HEK293 (cell line): Measurements from ENCODE around the gene TACR2.

Source experiments
- CTCF ChIA-PET: fragments of 350-600 bp; formaldehyde crosslinking; extraction: SDS; loops from one replicate; lab custom pipeline; 2021; ENCODE audit warnings: antibody characterized with exemption; lab: Yijun Ruan, JAX
- POLR2A ChIA-PET: fragments of 300-600 bp; formaldehyde crosslinking; extraction: SDS; loops from one replicate; lab custom pipeline; 2020; ENCODE audit warnings: antibody characterized with exemption, inconsistent platforms; lab: Yijun Ruan, JAX
- H3K27ac ChIP-seq: fragments of 200-500 bp; sonication (Bioruptor generic); 2 replicates; pipeline ENCODE4 v1.5.1; 2014; ENCODE audit warnings: low read depth, low read length, control low read depth, inconsistent platforms; ENCODE audit errors: extremely low read depth
- H3K36me3 ChIP-seq, 2 experiments: fragments of 200-500 bp in 1 of 2; sonication (Bioruptor generic) in 1 of 2; 1 replicate in 1 of 2; 2 replicates in 1 of 2; pipeline ENCODE4 v1.5.1; 2014 to 2017; ENCODE audit warnings: inconsistent platforms in 2 of 2, low read length in 2 of 2; ENCODE audit not compliant: control insufficient read depth in 2 of 2, insufficient read depth in 1 of 2
- H3K4me1 ChIP-seq: fragments of 200-500 bp; sonication (Bioruptor generic); 2 replicates; pipeline ENCODE4 v1.5.1; 2014; ENCODE audit warnings: mild to moderate bottlenecking, low read length, inconsistent platforms; ENCODE audit not compliant: control insufficient read depth, insufficient read depth
- H3K4me3 ChIP-seq: 2 replicates; pipeline ENCODE4 v1.5.1; 2011; ENCODE audit warnings: low read depth, mild to moderate bottlenecking, control low read depth, low read length, moderate library complexity
- H3K9me3 ChIP-seq: fragments of 200-500 bp; sonication (Bioruptor generic); 2 replicates; pipeline ENCODE4 v1.5.1; 2014; ENCODE audit warnings: low read depth, low read length, inconsistent platforms; ENCODE audit not compliant: control insufficient read depth, insufficient read depth
- GFI1B ChIP-seq: fragments of 450-650 bp; formaldehyde crosslinking; IDR thresholded peaks from 2 replicates; pipeline ENCODE4 v1.5.1; 2016; ENCODE audit warnings: missing biosample characterization, missing genetic modification characterization
- MYNN ChIP-seq: fragments of 450-650 bp; formaldehyde crosslinking; IDR thresholded peaks from 2 replicates; pipeline ENCODE4 v1.5.1; 2016; ENCODE audit warnings: missing biosample characterization, missing genetic modification characterization, borderline replicate concordance
- REPIN1 ChIP-seq: fragments of 450-650 bp; formaldehyde crosslinking; IDR thresholded peaks from 2 replicates; pipeline ENCODE4 v1.5.1; 2017; ENCODE audit warnings: missing biosample characterization, missing genetic modification characterization, low read depth
- ZBTB8A ChIP-seq: fragments of 450-650 bp; formaldehyde crosslinking; IDR thresholded peaks from 2 replicates; pipeline ENCODE4 v1.5.1; 2016; ENCODE audit warnings: missing biosample characterization, missing genetic modification characterization
- ZNF174 ChIP-seq: fragments of 450-650 bp; formaldehyde crosslinking; IDR thresholded peaks from 2 replicates; pipeline ENCODE4 v1.5.0; 2017; ENCODE audit warnings: missing biosample characterization, mild to moderate bottlenecking, missing genetic modification characterization
- ZNF175 ChIP-seq: fragments of 450-650 bp; formaldehyde crosslinking; IDR thresholded peaks from 2 replicates; pipeline ENCODE4 v1.5.1; 2016; ENCODE audit warnings: missing biosample characterization, missing genetic modification characterization
- ZNF292 ChIP-seq: fragments of 450-650 bp; formaldehyde crosslinking; IDR thresholded peaks from 2 replicates; pipeline ENCODE4 v1.5.1; 2016; ENCODE audit warnings: low read depth, missing biosample characterization, missing genetic modification characterization, borderline replicate concordance
- ZNF335 ChIP-seq: fragments of 450-650 bp; formaldehyde crosslinking; conservative IDR thresholded peaks from 2 replicates; pipeline ENCODE4 v1.5.1; 2016; ENCODE audit warnings: missing biosample characterization, missing genetic modification characterization
- ZNF341 ChIP-seq: fragments of 450-650 bp; formaldehyde crosslinking; IDR thresholded peaks from 2 replicates; pipeline ENCODE4; 2016; ENCODE audit warnings: low read depth, missing biosample characterization, missing genetic modification characterization
- ZNF600 ChIP-seq: fragments of 450-650 bp; formaldehyde crosslinking; IDR thresholded peaks from 2 replicates; pipeline ENCODE4 v1.5.1; 2016; ENCODE audit warnings: missing biosample characterization, missing genetic modification characterization
- ZNF654 ChIP-seq: fragments of 450-650 bp; formaldehyde crosslinking; IDR thresholded peaks from 2 replicates; pipeline ENCODE4 v1.5.1; 2016; ENCODE audit warnings: low read depth, missing biosample characterization, missing genetic modification characterization
- ZNF660 ChIP-seq: fragments of 450-650 bp; IDR thresholded peaks from 2 replicates; pipeline ENCODE4 v1.5.1; 2018; ENCODE audit warnings: missing biosample characterization, mild to moderate bottlenecking, missing genetic modification characterization
- ZNF701 ChIP-seq: fragments of 450-650 bp; formaldehyde crosslinking; IDR thresholded peaks from 2 replicates; pipeline ENCODE4 v1.5.1; 2016; ENCODE audit warnings: missing biosample characterization, missing genetic modification characterization
- ZNF776 ChIP-seq: fragments of 450-650 bp; formaldehyde crosslinking; IDR thresholded peaks from 2 replicates; pipeline ENCODE4 v1.5.0; 2017; ENCODE audit warnings: missing biosample characterization, missing genetic modification characterization, borderline replicate concordance
- TF ChIP-seq, protein P1 (sequence below): IDR thresholded peaks from 2 replicates; pipeline ENCODE4 v1.6.1; 2011; ENCODE audit warnings: mild to moderate bottlenecking, low read depth, low read length, borderline replicate concordance
- TF ChIP-seq, protein P2 (sequence below): fragments of 450-650 bp; formaldehyde crosslinking; IDR thresholded peaks from 2 replicates; pipeline ENCODE4 v1.5.1; 2016; ENCODE audit warnings: missing biosample characterization, missing genetic modification characterization
- TF ChIP-seq, protein P3 (sequence below): fragments of 450-650 bp; formaldehyde crosslinking; IDR thresholded peaks from 2 replicates; pipeline ENCODE4 v1.5.1; 2016; ENCODE audit warnings: missing biosample characterization, missing genetic modification characterization
- TF ChIP-seq, protein P4 (sequence below): fragments of 450-650 bp; formaldehyde crosslinking; IDR thresholded peaks from 2 replicates; pipeline ENCODE4 v1.5.0; 2017; ENCODE audit warnings: missing biosample characterization, missing genetic modification characterization, borderline replicate concordance
- TF ChIP-seq, protein P5 (sequence below): fragments of 450-650 bp; formaldehyde crosslinking; IDR thresholded peaks from 2 replicates; pipeline ENCODE4 v1.5.1; 2016; ENCODE audit warnings: missing biosample characterization, missing genetic modification characterization

The TACR2 gene

DNA sequence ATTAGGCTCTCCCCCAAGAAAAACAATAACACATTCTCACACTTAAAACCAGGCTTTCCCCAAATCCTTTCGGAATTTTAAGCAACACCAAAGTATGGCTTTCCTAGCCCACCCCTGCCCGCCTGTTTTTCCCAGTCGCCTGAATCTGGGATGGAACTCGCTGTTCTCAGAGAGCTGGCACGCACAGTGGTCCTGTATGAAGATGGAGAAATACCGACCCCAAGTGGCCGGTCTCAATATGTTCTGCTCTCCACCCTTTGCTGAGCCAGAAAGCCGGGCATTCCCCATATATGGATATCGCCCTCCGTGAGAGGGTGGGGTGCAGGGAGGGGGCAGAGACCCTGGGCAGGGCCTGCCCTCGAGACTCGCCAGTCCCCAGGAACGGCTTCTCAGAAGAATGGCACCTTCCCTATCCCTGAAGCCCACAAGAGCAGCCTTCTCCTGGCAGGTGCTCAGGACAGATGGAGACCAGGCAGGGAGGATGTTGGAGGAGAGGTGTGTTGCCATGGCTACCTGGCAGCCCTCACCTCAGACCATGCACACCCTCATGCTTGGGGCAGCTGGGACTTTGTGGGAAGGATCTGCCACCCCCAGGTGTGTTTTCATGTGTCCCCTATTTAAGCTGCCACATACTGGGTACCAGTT, 3.4 kb downstream of the TACR2 start (continued):
- TF ChIP-seq ZBTB8A (tag by site-specific recombination), result peak; percentile 74
- TF ChIP-seq, protein P1, sequence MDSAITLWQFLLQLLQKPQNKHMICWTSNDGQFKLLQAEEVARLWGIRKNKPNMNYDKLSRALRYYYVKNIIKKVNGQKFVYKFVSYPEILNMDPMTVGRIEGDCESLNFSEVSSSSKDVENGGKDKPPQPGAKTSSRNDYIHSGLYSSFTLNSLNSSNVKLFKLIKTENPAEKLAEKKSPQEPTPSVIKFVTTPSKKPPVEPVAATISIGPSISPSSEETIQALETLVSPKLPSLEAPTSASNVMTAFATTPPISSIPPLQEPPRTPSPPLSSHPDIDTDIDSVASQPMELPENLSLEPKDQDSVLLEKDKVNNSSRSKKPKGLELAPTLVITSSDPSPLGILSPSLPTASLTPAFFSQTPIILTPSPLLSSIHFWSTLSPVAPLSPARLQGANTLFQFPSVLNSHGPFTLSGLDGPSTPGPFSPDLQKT, result no peak
- peak; percentile 65 for TF ChIP-seq ZNF335 (tag by site-specific recombination)
- TF ChIP-seq ZNF600 (tag by site-specific recombination), result peak; percentile 48; the same call in 1 of the 2 replicates
- 0 out of 2 replicates have a peak, but pooled peaks have one; percentile 27 for TF ChIP-seq ZNF660
- peak; percentile 92 for TF ChIP-seq ZNF654 (tag by site-specific recombination)
- no peak for TF ChIP-seq REPIN1 (tag by site-specific recombination)

DNA sequence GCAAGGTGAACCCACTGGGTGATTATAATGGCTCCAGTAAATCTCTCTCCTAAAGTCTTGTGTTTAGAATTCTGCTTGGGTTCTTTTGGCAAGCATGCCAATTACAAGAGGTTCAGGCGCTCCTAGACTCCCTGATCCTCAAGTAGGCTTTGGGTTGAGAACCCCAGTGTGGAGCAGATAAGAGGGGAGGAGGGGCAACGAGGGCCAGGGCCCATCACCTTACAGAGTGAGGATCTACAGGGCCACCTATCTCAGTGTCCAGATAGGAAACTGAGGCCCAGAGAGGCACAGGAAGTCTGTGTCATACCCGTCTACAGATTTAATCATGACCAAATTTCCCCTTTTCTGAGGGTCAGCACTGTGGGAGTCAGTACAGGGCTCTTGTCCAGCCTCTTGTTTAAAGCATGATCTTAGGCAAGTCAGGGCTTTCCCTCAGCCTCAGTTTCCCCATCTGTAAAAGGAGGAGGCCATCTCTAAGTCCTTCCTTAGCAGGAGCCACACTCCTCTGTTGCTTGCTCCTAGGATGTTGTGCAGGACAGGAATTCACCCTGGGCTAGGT, 4.4 kb downstream of the TACR2 start:
- Histone ChIP-seq H3K36me3 (no peaks in the 10 kb centered on the region), H3K4me1 (no peaks in the 10 kb centered on the region; the same call in 1 of the 2 replicates), H3K9me3 (no peaks in the 10 kb centered on the region), H3K27ac (no peak overlapping the region), H3K4me3 (no peak overlapping the region)
- TF ChIP-seq ZNF341 (tag by site-specific recombination) (no peak), ZNF776 (no peak), ZNF174 (tag by site-specific recombination) (no peak), MYNN (no peak), ZNF292 (tag by site-specific recombination) (no peak)
- TF ChIP-seq, protein P2, sequence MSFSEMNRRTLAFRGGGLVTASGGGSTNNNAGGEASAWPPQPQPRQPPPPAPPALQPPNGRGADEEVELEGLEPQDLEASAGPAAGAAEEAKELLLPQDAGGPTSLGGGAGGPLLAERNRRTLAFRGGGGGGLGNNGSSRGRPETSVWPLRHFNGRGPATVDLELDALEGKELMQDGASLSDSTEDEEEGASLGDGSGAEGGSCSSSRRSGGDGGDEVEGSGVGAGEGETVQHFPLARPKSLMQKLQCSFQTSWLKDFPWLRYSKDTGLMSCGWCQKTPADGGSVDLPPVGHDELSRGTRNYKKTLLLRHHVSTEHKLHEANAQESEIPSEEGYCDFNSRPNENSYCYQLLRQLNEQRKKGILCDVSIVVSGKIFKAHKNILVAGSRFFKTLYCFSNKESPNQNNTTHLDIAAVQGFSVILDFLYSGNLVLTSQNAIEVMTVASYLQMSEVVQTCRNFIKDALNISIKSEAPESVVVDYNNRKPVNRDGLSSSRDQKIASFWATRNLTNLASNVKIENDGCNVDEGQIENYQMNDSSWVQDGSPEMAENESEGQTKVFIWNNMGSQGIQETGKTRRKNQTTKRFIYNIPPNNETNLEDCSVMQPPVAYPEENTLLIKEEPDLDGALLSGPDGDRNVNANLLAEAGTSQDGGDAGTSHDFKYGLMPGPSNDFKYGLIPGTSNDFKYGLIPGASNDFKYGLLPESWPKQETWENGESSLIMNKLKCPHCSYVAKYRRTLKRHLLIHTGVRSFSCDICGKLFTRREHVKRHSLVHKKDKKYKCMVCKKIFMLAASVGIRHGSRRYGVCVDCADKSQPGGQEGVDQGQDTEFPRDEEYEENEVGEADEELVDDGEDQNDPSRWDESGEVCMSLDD (tag by site-specific recombination), result no peak
- POLR2A ChIA-PET, result no interaction called here
- CTCF ChIA-PET, result interaction anchor here (0.6 to 2.1 kb wide), 6 partner anchors 35 to 200 kb away, joined by 3 to 9 read pairs (median 4); no protein-coding TSS in a partner anchor

DNA sequence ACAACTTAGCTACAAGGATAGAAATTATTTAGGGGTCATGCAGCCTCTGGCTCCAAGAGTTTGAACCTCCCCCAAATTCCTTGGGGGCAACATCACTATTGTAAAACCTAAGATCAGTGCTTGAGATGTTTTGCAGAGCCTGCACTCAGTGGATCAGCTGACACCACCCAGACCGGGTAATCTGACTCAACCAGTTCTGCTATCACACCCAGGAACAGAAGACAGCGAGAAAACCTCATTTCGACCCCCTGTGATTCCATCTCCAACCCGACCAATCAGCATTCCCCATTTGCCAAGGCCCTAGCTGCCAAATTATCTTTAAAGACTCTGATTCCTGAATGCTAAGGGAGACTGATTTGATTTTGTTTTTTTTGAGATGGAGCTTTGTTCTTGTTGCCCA, 5.2 kb downstream of the TACR2 start:
- TF ChIP-seq, protein P3, sequence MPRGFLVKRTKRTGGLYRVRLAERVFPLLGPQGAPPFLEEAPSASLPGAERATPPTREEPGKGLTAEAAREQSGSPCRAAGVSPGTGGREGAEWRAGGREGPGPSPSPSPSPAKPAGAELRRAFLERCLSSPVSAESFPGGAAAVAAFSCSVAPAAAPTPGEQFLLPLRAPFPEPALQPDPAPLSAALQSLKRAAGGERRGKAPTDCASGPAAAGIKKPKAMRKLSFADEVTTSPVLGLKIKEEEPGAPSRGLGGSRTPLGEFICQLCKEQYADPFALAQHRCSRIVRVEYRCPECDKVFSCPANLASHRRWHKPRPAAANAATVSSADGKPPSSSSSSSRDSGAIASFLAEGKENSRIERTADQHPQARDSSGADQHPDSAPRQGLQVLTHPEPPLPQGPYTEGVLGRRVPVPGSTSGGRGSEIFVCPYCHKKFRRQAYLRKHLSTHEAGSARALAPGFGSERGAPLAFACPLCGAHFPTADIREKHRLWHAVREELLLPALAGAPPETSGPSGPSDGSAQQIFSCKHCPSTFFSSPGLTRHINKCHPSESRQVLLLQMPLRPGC, result no peak
- TF ChIP-seq ZNF335 (tag by site-specific recombination), result no peak
- TF ChIP-seq GFI1B (tag by site-specific recombination), result no peak
- TF ChIP-seq, protein P4, sequence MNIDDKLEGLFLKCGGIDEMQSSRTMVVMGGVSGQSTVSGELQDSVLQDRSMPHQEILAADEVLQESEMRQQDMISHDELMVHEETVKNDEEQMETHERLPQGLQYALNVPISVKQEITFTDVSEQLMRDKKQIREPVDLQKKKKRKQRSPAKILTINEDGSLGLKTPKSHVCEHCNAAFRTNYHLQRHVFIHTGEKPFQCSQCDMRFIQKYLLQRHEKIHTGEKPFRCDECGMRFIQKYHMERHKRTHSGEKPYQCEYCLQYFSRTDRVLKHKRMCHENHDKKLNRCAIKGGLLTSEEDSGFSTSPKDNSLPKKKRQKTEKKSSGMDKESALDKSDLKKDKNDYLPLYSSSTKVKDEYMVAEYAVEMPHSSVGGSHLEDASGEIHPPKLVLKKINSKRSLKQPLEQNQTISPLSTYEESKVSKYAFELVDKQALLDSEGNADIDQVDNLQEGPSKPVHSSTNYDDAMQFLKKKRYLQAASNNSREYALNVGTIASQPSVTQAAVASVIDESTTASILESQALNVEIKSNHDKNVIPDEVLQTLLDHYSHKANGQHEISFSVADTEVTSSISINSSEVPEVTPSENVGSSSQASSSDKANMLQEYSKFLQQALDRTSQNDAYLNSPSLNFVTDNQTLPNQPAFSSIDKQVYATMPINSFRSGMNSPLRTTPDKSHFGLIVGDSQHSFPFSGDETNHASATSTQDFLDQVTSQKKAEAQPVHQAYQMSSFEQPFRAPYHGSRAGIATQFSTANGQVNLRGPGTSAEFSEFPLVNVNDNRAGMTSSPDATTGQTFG (tag by site-specific recombination), result no peak
- no peak for TF ChIP-seq ZNF701 (tag by site-specific recombination)
- TF ChIP-seq, protein P5, sequence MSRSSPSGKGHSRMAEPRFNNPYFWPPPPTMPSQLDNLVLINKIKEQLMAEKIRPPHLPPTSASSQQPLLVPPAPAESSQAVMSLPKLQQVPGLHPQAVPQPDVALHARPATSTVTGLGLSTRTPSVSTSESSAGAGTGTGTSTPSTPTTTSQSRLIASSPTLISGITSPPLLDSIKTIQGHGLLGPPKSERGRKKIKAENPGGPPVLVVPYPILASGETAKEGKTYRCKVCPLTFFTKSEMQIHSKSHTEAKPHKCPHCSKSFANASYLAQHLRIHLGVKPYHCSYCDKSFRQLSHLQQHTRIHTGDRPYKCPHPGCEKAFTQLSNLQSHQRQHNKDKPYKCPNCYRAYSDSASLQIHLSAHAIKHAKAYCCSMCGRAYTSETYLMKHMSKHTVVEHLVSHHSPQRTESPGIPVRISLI (tag by site-specific recombination), result no peak
- TF ChIP-seq ZNF175 (tag by site-specific recombination), result no peak
- TF ChIP-seq ZNF600 (tag by site-specific recombination), result 0 out of 2 replicates have a peak, but pooled peaks have one; percentile 10
- H3K36me3 ChIP-seq, result no peaks in the 10 kb centered on the region
- POLR2A ChIA-PET, result no interaction called here
- no peaks in the 10 kb centered on the region; the same call in 1 of the 2 replicates for H3K4me1 ChIP-seq
- no peaks in the 10 kb centered on the region for H3K9me3 ChIP-seq
- CTCF ChIA-PET, result interaction anchor here (0.6 to 2.1 kb wide), 5 partner anchors 18 to 175 kb away, joined by 3 to 9 read pairs (median 4); no protein-coding TSS in a partner anchor
- H3K27ac ChIP-seq, result no peak overlapping the region
- no peak overlapping the region for H3K4me3 ChIP-seq
